A673 (cell line): ENCODE results near the gene ULK4. TPM values are rescaled to one million over a fixed set of nuclear protein-coding genes. Genes with fewer than 3 reads are reported as not detected.

Experiments used
- BruUV-seq: library from RNA; stranded (reverse); fragments of 400-500 nt; replicated peaks from 2 replicates; lab custom pipeline; 2021; lab: Mats Ljungman, UMichigan
- CTCF ChIA-PET: fragments of 300-600 bp; sonication (Branson Sonifier 250); formaldehyde crosslinking; loops from one replicate; lab custom pipeline; 2022; ENCODE audit warnings: antibody characterized with exemption; lab: Charles Lee
- POLR2A ChIA-PET: fragments of 300-600 bp; sonication (Branson Sonifier 250); formaldehyde crosslinking; loops from one replicate; lab custom pipeline; 2022; ENCODE audit warnings: antibody characterized with exemption; ENCODE audit not compliant: low non-redundant PET; lab: Charles Lee
- DNase-seq: peaks from one replicate; pipeline ENCODE4 v3.0.0-alpha.2; 2015; ENCODE audit warnings: low spot score
- H3K27ac ChIP-seq: fragments of 200-600 bp; sonication (generic); 2 replicates; pipeline ENCODE4 v1.5.1; 2016; ENCODE audit warnings: mixed run types, low read depth, mild to moderate bottlenecking, mixed read lengths, antibody characterized with exemption, low read length; ENCODE audit not compliant: poor library complexity, severe bottlenecking
- H3K27me3 ChIP-seq: fragments of 200-600 bp; sonication (generic); replicated peaks from 2 replicates; pipeline ENCODE4 v1.6.1; 2017; ENCODE audit warnings: mixed run types, low read depth, mild to moderate bottlenecking, mixed read lengths, antibody characterized with exemption, low read length; ENCODE audit not compliant: insufficient read depth, poor library complexity
- H3K36me3 ChIP-seq: fragments of 200-600 bp; sonication (generic); 2 replicates; pipeline ENCODE4 v1.6.1; 2016; ENCODE audit warnings: mixed run types, mild to moderate bottlenecking, mixed read lengths, antibody characterized with exemption, low read length; ENCODE audit not compliant: insufficient read depth, poor library complexity, severe bottlenecking
- H3K4me1 ChIP-seq: fragments of 200-600 bp; sonication (generic); 2 replicates; pipeline ENCODE4 v1.6.1; 2017; ENCODE audit warnings: mixed run types, mild to moderate bottlenecking, mixed read lengths, antibody characterized with exemption, low read length; ENCODE audit not compliant: insufficient read depth, poor library complexity, severe bottlenecking
- H3K4me3 ChIP-seq: fragments of 200-600 bp; sonication (generic); 2 replicates; pipeline ENCODE4 v1.5.1; 2016; ENCODE audit warnings: low read depth, mixed run types, mild to moderate bottlenecking, mixed read lengths, low read length; ENCODE audit not compliant: poor library complexity, severe bottlenecking
- H3K9me3 ChIP-seq: fragments of 200-600 bp; sonication (generic); 2 replicates; pipeline ENCODE4 v1.6.1; 2016; ENCODE audit warnings: mixed run types, low read depth, mild to moderate bottlenecking, mixed read lengths, antibody characterized with exemption, low read length; ENCODE audit not compliant: poor library complexity, severe bottlenecking
- CTCF ChIP-seq: fragments of 300-800, 200-600 bp; sonication (generic); conservative IDR thresholded peaks from 2 replicates; pipeline ENCODE4 v1.5.1; 2017; ENCODE audit warnings: low read depth, mild to moderate bottlenecking, antibody characterized with exemption, low read length, moderate library complexity, mixed read lengths
- EZH2 ChIP-seq: fragments of 200-600 bp; sonication (generic); IDR thresholded peaks from 2 replicates; pipeline ENCODE4 v1.6.1; 2017; ENCODE audit warnings: borderline replicate concordance, low read depth, mild to moderate bottlenecking, mixed read lengths, antibody characterized with exemption, low read length; ENCODE audit not compliant: poor library complexity, severe bottlenecking
- intact Hi-C: fragments of 100-400 bp; cut with micrococcal nuclease; formaldehyde crosslinking; loops from one replicate; pipeline ENCODE4 v1.10.0; 2022; ENCODE audit not compliant: unreplicated experiment
- total RNA-seq: library from RNA; stranded (reverse); gene quantifications from 2 replicates; pipeline ENCODE4 v1.2.3, GENCODE V29; 2021

Gene ULK4
- total RNA-seq, 1 experiment from 2014 or later, result 7.4 TPM

- DNase-seq, result no peak
- no peak overlapping the region for H3K27ac ChIP-seq
- H3K36me3 ChIP-seq, result no peaks in the 10 kb centered on the region
- intact Hi-C loops, result no loop called here
- ChIA-PET CTCF (no interaction called here), POLR2A (no interaction called here)
- H3K9me3 ChIP-seq, result no peaks in the 10 kb centered on the region
- no peak for TF ChIP-seq EZH2
- no peak for TF ChIP-seq CTCF
- H3K4me3 ChIP-seq, result no peak overlapping the region
- BruUV-seq, result no TSS peak
- H3K4me1 ChIP-seq, result no peaks in the 10 kb centered on the region
- no peaks in the 10 kb centered on the region for H3K27me3 ChIP-seq
Measured at GRCh38 chr3:41593774-41594173, 368.1 kb downstream of the ULK4 start.

DNA sequence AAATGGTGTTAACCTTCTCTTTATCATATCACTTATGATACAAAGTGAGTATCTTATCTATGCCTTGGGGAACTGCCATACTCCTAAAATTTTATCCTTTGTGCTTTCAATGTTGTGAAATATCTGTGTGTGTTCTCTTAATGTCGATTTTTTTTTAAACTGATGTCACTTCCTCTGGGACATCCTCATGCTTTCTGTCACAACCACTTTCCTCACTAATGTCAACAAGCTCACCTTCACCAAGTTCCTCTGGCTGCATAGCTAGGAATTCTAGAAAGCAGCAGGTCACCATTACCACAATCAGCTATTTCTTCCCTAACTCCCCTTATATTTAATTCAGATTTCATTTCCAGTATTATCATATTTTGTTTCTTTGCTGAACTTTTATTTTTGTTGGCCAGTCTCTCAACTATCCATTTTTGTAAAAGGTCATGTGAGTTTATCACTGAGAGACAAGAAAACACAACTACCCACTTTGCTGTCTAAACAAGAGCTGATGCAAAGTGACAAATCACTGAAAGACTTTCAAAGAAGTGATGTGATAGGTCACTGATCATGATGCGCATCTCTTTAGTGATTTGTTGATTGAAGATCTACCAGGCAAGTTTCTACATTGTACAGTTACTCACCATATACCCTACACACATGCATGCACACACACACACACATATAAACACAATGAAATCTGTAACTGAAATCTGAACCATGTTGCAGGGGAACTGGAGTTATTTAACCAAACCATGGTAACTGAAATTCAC is 369.0 kb downstream of the ULK4 start:
- Histone ChIP-seq H3K9me3 (no peaks in the 10 kb centered on the region), H3K36me3 (no peaks in the 10 kb centered on the region), H3K4me3 (no peak overlapping the region), H3K4me1 (no peaks in the 10 kb centered on the region), H3K27me3 (no peaks in the 10 kb centered on the region), H3K27ac (no peak overlapping the region)
- TF ChIP-seq EZH2 (no peak), CTCF (no peak)
- CTCF ChIA-PET, result no interaction called here
- POLR2A ChIA-PET, result no interaction called here
- DNase-seq, result no peak
- intact Hi-C loops, result no loop called here
- no TSS peak for BruUV-seq

- BruUV-seq, result no TSS peak
- H3K4me1 ChIP-seq, result no peaks in the 10 kb centered on the region
- no peak for DNase-seq
- no peaks in the 10 kb centered on the region for H3K36me3 ChIP-seq
- intact Hi-C loops, result no loop called here
- ChIA-PET CTCF (no interaction called here), POLR2A (no interaction called here)
- H3K4me3 ChIP-seq, result no peak overlapping the region
- H3K27me3 ChIP-seq, result no peaks in the 10 kb centered on the region
- H3K27ac ChIP-seq, result no peak overlapping the region
- TF ChIP-seq CTCF (no peak), EZH2 (no peak)
- H3K9me3 ChIP-seq, result no peaks in the 10 kb centered on the region
Measured at GRCh38 chr3:41583014-41583413, 378.9 kb downstream of the ULK4 start.
